Small intestine (tissue), 7 donors: ENCODE measurements around the gene BMPR1B. TPM values are rescaled to one million over a fixed set of nuclear protein-coding genes. Genes with fewer than 3 reads are reported as not detected.

ENCODE experiments used
- DNase-seq, 2 donors: peaks; one replicate each; pipeline versions ENCODE4 v3.0.0 to v3.0.0-alpha.2; 2013
- FAIRE-seq: peaks from 2 replicates; lab custom pipeline; 2012; peaks lifted over from hg19 to GRCh38; lab: Jason Lieb, UNC
- H3K27ac ChIP-seq, 3 donors: one replicate each; pipeline ENCODE4 v1.5.1; 2013; ENCODE audit warnings: low read length in 2 of 3, mild to moderate bottlenecking in 2 of 3, control low read depth in 1 of 3, inconsistent platforms in 1 of 3, low read depth in 1 of 3, moderate library complexity in 1 of 3
- H3K27me3 ChIP-seq, 3 donors: one replicate each; pipeline ENCODE4 v1.6.1; 2013; ENCODE audit warnings: low read length in 3 of 3, inconsistent platforms in 1 of 3; ENCODE audit not compliant: control insufficient read depth in 3 of 3, insufficient read depth in 3 of 3
- H3K36me3 ChIP-seq, 3 donors: one replicate each; pipeline ENCODE4 v1.6.1; 2013; ENCODE audit warnings: low read length in 3 of 3, inconsistent platforms in 1 of 3, low read depth in 1 of 3, mild to moderate bottlenecking in 1 of 3, moderate library complexity in 1 of 3; ENCODE audit not compliant: control insufficient read depth in 3 of 3, insufficient read depth in 2 of 3
- H3K4me1 ChIP-seq, 3 donors: one replicate each; pipeline ENCODE4 v1.6.1; 2013; ENCODE audit warnings: low read length in 2 of 3, inconsistent platforms in 1 of 3, low read depth in 1 of 3, mild to moderate bottlenecking in 1 of 3, moderate library complexity in 1 of 3; ENCODE audit not compliant: control insufficient read depth in 3 of 3, insufficient read depth in 2 of 3
- H3K4me3 ChIP-seq, 3 donors: one replicate each; pipeline ENCODE4 v1.5.1; 2013; ENCODE audit warnings: low read length in 3 of 3, control low read depth in 1 of 3, inconsistent platforms in 1 of 3, low read depth in 1 of 3, mild to moderate bottlenecking in 1 of 3, moderate library complexity in 1 of 3
- H3K9me3 ChIP-seq, 2 donors: one replicate each; pipeline ENCODE4 v1.6.1; 2013; ENCODE audit warnings: low read depth in 1 of 2, low read length in 1 of 2; ENCODE audit not compliant: control insufficient read depth in 2 of 2, insufficient read depth in 1 of 2
- WGBS, 3 donors: extraction: QIAGEN DNeasy Blood & Tissue Kit; methylation state at CpG; one replicate each; pipeline ENCODE4 v1.1.7; 2013; 5-methylcytosine and 5-hydroxymethylcytosine counted together
- polyA plus RNA-seq, 4 donors: library from polyadenylated mRNA; stranded (reverse) in 3 of 4; unstranded in 1 of 4; fragments of 200-250 nt in 3 of 4; fragments of 120-200 nt in 1 of 4; gene quantifications; one replicate each; pipeline versions ENCODE4 v1.2.1 to v1.2.3, GENCODE V29; 2013
- donor health status: healthy with polysubstance abuse.
- donor health status: control.
- donor health status: control.
- donor health status: Bipolar disorder and iron deficiency.
- donor health status: healthy.

The BMPR1B gene
- polyA plus RNA-seq, 4 donors = 0.07 to 0.10 TPM; not detected in 2

DNA sequence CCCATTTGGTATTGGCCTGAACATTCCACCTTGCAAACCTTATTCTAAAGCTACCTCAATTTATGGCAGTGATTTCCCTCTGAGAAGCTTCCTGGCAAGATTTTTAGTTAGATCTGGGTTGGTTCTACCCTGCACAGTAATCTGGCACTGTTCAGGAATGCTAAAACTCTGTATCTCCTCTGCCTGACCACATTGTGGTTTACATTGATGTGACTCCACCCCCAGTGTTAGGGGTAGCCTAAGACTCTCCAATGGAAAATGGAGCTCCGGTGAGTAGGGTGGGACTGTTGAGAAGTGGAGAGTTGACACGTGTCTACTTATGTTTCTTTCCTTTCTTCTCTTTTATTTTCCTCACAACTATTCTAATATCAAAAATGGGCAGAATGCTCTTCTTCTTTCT is 45.4 kb downstream of the BMPR1B start:
- 65 to 79% (median 75%) methylated on average over 2 of the region's 2 CpGs for WGBS, 3 donors
- H3K27ac ChIP-seq = no peak overlapping the region
- H3K27me3 ChIP-seq = no peaks in the 10 kb centered on the region
- FAIRE-seq = no peak
- no peaks in the 10 kb centered on the region for H3K4me1 ChIP-seq
- no peak overlapping the region for H3K4me3 ChIP-seq
- no peak for DNase-seq
- H3K9me3 ChIP-seq = no peaks in the 10 kb centered on the region
- no peaks in the 10 kb centered on the region for H3K36me3 ChIP-seq

DNA sequence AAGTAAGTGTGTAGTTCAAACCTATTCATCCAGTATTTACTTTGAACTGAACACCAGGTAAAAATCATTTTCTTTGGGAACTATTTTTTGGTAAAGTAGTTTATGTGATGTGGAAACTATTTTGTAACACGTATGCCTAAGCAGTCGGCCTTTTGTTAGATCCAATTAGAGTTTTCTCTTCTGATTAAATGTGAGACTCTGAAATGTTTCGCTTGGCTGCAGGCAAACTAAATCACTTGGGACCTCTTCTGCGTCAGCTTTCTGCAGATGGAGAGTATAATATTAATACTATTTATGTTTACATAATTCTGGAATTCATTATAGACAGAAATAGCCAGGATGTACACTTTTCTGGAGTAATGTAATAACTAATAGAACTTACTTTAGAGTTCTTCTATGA is 46.9 kb downstream of the BMPR1B start:
- H3K4me3 ChIP-seq = no peak overlapping the region
- 66 to 88% (median 85%) methylated on average over 4 of the region's 4 CpGs for WGBS, 3 donors
- H3K27ac ChIP-seq = no peak overlapping the region
- no peaks in the 10 kb centered on the region for H3K36me3 ChIP-seq
- FAIRE-seq (no peak), DNase-seq (no peak)
- no peaks in the 10 kb centered on the region for H3K27me3 ChIP-seq
- no peaks in the 10 kb centered on the region for H3K9me3 ChIP-seq
- no peaks in the 10 kb centered on the region for H3K4me1 ChIP-seq

DNA sequence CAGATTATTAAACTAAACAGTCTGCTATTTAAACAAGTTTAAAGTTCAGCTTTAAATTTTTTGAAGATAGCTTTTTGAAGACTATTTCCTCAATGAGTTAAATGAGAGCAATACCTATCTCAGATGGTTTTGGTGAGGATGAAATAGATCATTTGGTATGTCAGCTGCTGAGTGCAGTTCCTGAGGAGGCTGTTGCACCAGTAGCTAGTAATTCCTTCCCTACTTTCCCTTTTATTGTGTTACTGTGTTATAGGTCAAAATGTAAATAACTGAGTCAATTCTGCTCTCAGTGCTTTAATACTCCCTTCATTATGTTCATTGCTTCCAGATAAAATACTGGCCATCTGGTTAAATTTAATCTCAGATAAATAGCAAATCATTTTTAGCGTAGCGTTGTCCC is 48.6 kb downstream of the BMPR1B start:
- H3K36me3 ChIP-seq = no peaks in the 10 kb centered on the region
- 79 to 81% (median 79%) methylated on average over 2 of the region's 2 CpGs for WGBS, 3 donors
- H3K4me1 ChIP-seq = no peaks in the 10 kb centered on the region
- H3K9me3 ChIP-seq = no peaks in the 10 kb centered on the region
- H3K27me3 ChIP-seq = no peaks in the 10 kb centered on the region
- no peak overlapping the region for H3K4me3 ChIP-seq
- FAIRE-seq = no peak
- H3K27ac ChIP-seq = no peak overlapping the region
- no peak for DNase-seq

DNA sequence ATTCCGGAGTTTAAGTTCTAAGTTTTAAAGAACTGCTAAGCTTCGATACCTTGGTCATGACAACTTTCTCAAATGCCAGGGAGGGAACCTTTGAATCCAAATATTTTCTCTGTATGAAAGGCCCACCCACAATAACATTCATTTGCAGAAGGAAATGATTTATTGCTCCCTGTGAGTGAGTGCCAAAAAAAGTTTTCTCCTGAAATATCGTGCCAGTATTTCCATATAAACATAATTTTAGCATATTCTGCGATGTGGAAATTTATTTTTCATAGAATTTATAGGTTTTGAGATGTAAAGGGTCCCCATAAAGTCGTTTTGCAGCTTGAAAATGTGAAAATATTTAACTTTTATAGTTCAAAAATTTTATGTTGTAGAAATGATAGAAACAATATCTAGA is 53.9 kb downstream of the BMPR1B start:
- 42 to 55% (median 47%) methylated on average over 5 of the region's 5 CpGs for WGBS, 3 donors
- DNase-seq (no peak), FAIRE-seq (no peak)
- Histone ChIP-seq H3K9me3 (no peaks in the 10 kb centered on the region), H3K4me1 (no peaks in the 10 kb centered on the region), H3K27me3 (no peaks in the 10 kb centered on the region), H3K36me3 (no peaks in the 10 kb centered on the region), H3K4me3 (no peak overlapping the region), H3K27ac (no peak overlapping the region)

DNA sequence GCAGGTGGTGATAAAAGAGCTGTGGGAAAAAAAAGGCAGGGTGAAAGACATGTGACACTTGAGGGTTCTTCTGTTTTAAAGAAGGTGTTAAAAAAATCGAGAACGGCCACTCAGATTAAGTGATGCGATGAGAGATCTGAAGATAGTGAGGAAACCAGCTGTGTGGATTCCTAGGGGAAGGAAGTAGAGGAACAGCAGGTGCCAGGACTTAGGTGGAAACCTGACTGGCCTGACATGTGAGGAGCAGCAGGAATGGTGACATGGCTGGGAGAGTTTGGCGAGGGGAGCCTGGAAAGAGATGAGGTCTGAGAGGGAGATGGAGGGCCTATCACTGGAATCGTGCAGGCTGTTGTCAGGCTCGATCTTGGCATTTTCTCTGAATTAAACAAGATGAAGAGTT is 55.5 kb downstream of the BMPR1B start:
- DNase-seq (no peak), FAIRE-seq (no peak)
- 83 to 89% (median 86%) methylated on average over 6 of the region's 6 CpGs for WGBS, 3 donors
- no peak overlapping the region for H3K27ac ChIP-seq
- H3K9me3 ChIP-seq = no peaks in the 10 kb centered on the region
- H3K4me3 ChIP-seq = no peak overlapping the region
- H3K4me1 ChIP-seq = no peaks in the 10 kb centered on the region
- no peaks in the 10 kb centered on the region for H3K36me3 ChIP-seq
- H3K27me3 ChIP-seq = no peaks in the 10 kb centered on the region

DNA sequence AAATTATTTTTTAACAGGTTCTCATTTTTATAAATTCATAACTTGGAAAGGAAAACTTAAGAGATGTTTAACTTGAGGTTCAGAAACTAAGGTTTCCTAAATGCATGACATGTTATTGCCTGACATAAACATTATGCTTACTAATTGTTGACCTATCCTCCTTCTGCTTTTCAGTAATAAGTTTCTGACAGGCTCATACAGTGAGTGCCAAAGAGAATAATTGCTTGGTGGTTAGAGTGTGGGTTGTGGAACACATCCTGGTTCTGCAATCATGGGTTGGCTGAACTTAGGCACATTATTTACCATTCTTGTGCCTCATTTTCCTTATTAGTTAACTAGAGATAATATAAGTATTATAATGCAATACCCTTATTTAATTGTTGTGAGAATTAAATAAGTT is 56.5 kb downstream of the BMPR1B start:
- Histone ChIP-seq H3K4me1 (no peaks in the 10 kb centered on the region), H3K9me3 (no peaks in the 10 kb centered on the region), H3K4me3 (no peak overlapping the region), H3K27ac (no peak overlapping the region), H3K36me3 (no peaks in the 10 kb centered on the region), H3K27me3 (no peaks in the 10 kb centered on the region)
- FAIRE-seq (no peak), DNase-seq (no peak)

DNA sequence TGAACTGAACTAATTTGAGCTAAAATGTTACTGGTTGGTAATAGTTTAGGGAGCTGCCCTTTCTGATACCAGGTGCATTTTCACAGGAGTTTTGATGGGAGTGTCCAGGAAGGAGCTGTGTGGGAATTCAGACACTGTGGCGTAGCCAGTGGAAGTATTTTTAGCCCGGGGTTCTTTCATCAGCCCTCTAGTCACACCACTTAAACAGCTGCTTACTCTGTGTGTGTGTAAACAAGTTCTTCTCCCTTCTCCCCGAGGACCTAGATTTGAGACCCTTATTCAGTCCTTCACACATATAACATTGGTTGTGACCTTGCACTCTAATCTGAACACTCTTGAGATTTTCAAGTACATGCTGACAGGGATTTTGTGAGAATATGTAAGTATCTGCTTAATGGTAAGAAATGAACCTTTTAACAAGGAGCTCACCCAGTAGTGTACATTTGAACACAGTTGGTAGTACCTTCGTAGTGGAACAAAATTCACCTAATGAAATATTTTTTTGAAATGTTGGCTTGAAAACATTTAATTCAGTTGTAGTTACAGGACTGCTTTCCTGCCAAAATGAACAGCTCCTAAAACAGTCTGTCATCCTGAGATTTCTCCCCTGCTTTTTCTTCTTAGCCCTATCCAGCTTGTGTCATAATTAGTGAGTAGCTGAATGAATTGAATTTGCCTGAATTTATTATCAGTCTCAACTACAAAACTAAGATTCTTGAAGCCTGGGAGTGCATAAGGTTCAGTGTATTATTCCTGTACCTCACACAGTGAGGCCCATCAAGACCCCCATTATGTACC is 61.8 kb downstream of the BMPR1B start:
- H3K4me1 ChIP-seq = no peaks in the 10 kb centered on the region
- H3K4me3 ChIP-seq = no peak overlapping the region
- FAIRE-seq (no peak), DNase-seq (no peak)
- H3K27ac ChIP-seq = no peak overlapping the region
- H3K27me3 ChIP-seq = no peaks in the 10 kb centered on the region
- 49 to 50% (median 50%) methylated on average over 4 of the region's 4 CpGs for WGBS, 3 donors
- H3K9me3 ChIP-seq = no peaks in the 10 kb centered on the region
- H3K36me3 ChIP-seq = no peaks in the 10 kb centered on the region

DNA sequence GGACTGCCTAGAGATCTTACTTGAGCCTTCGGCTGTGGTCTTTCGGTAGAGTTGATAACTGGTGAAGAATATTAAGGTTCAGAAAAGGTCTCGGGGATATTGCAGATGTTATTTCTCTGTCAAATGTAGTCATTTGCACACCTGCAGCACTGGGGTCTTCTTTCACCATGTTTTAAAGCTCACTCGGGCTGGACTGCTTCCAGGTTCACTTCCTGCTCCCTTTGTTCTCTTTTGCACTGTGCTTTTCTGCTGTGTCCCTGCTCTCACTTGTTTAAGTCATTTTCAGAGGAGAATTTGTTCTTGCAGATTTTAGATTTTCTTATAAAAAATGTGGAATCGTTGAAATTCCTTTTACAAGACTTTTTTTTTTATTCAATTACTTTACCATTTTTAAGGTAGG is 68.5 kb downstream of the BMPR1B start:
- DNase-seq (no peak), FAIRE-seq (no peak)
- H3K27ac ChIP-seq = no peak overlapping the region
- no peaks in the 10 kb centered on the region for H3K9me3 ChIP-seq
- no peaks in the 10 kb centered on the region for H3K4me1 ChIP-seq
- WGBS, 3 donors = 52 to 68% (median 54%) methylated on average over 5 of the region's 5 CpGs
- H3K4me3 ChIP-seq = no peak overlapping the region
- H3K36me3 ChIP-seq = no peaks in the 10 kb centered on the region
- H3K27me3 ChIP-seq = peaks cover 0 to 2% (median 0%) of the 10 kb centered on the region in 3 donors
